ENCODE data around the gene ASB11.
"Not testable (repeated sequence)": the region's sequence is repeated elsewhere in the genome, so short reads cannot be mapped to it uniquely, and the experiment has no call there.

ASB11 gene, protein sequence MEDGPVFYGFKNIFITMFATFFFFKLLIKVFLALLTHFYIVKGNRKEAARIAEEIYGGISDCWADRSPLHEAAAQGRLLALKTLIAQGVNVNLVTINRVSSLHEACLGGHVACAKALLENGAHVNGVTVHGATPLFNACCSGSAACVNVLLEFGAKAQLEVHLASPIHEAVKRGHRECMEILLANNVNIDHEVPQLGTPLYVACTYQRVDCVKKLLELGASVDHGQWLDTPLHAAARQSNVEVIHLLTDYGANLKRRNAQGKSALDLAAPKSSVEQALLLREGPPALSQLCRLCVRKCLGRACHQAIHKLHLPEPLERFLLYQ

DNA sequence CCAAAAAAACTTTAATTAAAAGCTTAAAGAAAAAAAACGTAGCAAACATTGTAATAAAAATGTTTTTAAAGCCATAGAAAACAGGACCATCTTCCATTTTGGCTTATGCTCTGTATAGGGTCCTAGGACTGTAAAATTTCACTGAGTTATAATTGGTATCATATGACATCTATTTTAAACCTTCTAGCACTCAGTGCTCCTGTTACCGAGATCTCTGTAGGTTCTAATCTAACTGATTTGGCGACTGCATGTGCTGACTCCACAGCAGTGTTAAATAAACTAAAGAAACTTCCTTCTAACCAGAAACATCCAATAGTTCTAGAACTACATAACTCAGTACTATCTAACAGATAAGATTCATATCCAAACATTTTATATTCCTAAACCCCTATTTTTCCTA lies at the start of gene ASB11:
ASB11 (minus strand) TSS at position 132 of the 400 bp plus-strand sequence; CDS start at position 97, 35 bp downstream.
- DNase-seq, result no peak

GRCh38 chrX:15359701-15360100 lies 44.3 kb upstream of the ASB11 start:
- no peak for DNase-seq

DNA sequence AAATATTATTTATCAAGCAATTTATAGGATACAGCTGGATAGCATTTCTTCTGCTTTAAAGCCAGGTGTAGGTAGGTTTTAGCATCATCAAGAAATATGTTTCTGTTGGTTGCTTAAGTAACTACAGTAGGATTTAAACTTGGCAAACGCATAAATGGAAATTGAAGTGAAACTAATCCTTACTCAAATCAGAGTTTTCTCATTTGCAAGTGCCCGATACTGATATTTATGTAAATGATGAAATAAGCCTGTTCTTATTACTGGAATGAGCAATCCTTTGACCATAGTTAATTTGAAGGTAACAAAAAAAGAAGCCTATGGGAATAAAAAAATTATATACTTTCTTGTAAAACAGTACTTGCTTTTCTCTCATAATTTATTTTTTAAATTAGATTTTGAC lies 43.1 kb upstream of the ASB11 start:
- DNase-seq, result no peak

- no peak for DNase-seq
Observed at GRCh38 chrX:15356444-15356843, 41.0 kb upstream of the ASB11 start.

GRCh38 chrX:15350329-15350996 lies 35.0 kb upstream of the ASB11 start:
- no peak for DNase-seq

DNA sequence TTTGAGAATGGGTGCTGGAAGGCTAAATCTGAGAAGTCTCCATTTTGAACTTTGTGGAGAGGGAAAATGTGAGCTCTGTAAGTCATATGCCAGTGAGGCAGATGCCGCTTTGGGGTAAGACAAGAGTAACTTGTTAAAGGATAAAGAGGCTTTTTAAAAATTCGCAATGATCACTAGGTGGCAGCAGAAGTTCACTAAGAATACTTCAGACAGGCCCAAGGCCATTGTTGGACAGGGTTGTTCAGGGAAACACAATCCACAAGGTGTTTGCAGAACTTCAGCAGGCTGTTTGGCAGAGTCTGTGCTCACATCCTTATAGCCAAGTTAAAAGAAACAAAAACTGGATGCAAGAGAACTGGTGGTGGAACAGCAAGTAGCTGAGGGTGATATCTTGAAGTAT lies 33.6 kb upstream of the ASB11 start:
- peak; percentile 38 for DNase-seq

GRCh38 chrX:15345976-15346375 lies 30.5 kb upstream of the ASB11 start:
- no peak for DNase-seq

DNA sequence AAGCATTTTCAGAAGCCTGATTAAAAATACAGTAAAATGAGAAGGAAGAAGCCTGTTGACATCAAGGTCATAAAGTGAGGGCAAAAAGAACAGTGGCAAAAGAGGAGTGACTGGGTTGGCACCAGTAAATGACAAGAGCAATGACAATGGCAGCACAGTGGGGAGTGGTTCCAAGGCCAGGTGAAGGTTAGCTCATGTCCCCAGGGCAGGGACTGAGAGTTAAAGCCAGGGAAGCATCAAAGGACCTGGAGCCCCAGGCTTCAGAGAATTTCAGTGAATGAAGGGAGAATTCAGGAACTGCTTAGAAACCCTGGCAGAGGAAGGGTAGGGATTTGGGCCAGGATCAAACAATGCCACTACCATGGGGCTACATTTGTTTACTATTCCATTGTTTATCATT lies 28.7 kb upstream of the ASB11 start:
- no peak for DNase-seq

DNA sequence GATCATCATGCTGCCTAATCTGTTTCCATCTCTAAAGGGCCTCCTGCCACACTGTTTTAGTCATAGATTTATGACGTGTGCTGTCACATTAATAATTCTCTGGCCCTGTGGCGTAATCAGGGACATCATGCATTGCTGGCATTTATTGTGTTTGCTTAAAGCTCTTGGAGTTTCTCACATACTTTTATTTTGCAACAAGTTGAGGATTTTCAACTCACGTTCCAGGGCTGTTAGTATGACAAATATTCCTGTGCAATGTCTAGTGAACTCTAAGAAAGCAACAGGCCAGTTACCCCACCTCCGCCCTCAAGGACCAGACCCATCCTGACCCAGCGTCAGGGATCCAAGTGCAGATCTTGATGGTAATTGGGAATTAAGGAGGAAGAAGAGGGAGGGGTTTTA lies 27.6 kb upstream of the ASB11 start:
- no peak for DNase-seq

DNA sequence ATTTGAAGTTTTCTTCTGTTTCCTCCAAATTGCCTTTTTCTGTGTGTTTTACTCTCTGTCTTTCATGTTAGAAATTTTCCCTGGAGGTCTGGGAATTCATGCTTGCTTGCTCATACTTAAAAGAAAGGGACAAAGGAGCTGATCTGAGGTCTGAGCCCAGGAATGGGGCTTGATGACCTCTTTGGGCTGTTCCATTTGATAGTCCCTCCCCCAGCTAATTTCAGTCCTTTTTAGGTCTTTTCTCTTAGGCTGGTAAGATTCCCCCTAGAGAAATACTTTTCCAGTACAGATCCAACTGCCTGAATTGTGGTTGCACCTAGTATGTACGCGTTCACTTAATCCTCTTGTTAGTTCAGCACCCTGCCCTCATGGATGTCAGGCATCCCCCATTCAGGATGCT lies 25.4 kb upstream of the ASB11 start:
- no peak for DNase-seq

GRCh38 chrX:15336023-15336413 lies 20.6 kb upstream of the ASB11 start:
- DNase-seq, result peak; percentile 70

DNA sequence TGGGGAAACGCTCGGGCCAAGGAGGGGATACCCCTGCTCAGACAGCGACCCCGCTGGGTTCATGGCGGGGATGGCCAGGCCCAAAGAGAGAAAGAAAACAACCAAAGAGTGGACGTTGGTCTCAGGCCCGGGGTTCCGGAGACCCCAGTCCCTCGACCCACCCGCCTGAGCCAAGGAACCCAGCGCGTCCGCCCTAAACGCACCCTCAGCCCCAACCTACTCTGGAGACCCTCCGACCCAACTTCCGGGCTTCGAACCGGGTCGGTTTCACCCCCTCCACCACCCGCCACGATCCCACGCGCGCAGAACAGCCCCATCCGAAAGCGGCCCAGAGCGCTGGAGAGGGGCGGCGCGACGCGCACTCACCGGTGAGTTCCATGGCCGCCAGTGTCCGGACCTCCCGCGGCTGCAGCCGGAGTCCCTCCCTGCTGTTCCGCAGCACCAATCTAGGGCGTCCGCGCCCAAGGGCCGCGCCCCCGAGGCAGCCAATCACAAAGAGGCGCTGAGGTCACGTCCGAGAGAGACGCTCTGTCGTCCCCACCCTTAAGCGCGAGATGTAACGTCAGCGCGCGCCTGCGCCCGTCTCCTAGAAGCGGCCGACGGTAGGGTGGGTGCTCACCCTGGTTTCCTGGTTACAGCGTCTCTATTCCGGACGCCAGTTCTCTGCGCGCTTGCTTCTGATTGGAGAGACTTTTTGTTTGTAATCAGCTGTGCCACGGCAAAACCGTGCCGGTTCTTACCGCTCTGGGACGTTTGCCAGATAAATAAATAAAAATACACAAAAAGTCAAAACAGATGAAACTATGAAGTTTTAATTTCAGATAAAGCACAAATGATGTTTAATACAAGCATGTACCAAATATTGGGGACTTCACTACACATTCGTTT lies 19.9 kb upstream of the ASB11 start, which contains the start of gene PIGA:
PIGA (minus strand) TSS at position 389 of the 888 bp plus-strand sequence. CDS start 3,593 bp downstream, outside the sequence.
- DNase-seq, result peak; percentile 92

GRCh38 chrX:15334561-15334960 lies 19.1 kb upstream of the ASB11 start:
- DNase-seq, result no peak

GRCh38 chrX:15328821-15329220 lies 13.4 kb upstream of the ASB11 start:
- no peak for DNase-seq

GRCh38 chrX:15328131-15328530 lies 12.7 kb upstream of the ASB11 start:
- no peak for DNase-seq

- DNase-seq, result no peak
Observed at GRCh38 chrX:15322472-15322871, 7.0 kb upstream of the ASB11 start.

GRCh38 chrX:15322072-15322471 lies 6.6 kb upstream of the ASB11 start:
- no peak for DNase-seq

DNA sequence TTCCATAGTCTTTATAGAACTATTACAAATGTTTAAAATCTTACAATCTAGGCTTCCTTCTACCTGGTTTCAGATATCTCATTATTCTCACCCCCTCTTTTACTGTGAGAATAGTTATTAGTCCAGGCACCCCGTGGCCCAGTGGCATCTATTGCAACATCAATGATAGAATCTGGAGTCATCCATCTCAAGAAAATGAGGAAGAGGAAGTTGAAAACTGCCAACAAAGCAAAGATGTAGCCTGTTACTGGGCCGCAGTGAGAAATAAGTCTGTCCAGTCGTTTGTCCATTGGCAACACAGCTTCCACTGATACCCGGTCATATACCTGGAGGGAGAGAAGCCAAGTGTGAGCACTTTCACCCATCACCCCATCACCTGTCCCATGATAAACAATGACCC lies 6.0 kb upstream of the ASB11 start:
- DNase-seq, result no peak

DNA sequence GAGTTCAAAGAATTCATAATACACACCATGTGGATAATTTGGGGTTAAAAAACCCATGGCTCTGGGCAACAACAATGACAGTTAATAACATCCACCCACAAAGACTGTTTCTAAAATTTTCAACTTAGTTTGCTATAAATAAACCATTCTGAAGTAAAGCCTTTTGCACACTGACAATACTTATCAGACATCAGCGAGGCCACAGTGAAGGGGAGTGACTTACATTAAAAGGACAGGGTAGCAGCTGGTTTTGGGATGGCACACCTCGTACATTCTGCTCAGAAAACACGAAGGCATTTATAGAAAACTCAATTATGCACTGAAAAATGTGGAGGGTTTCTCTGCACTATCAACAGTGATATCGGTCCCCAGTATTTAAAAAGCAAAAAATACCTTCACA lies 4.9 kb upstream of the ASB11 start:
- no peak for DNase-seq

- no peak for DNase-seq
Observed at GRCh38 chrX:15319075-15319474, 3.6 kb upstream of the ASB11 start.

DNA sequence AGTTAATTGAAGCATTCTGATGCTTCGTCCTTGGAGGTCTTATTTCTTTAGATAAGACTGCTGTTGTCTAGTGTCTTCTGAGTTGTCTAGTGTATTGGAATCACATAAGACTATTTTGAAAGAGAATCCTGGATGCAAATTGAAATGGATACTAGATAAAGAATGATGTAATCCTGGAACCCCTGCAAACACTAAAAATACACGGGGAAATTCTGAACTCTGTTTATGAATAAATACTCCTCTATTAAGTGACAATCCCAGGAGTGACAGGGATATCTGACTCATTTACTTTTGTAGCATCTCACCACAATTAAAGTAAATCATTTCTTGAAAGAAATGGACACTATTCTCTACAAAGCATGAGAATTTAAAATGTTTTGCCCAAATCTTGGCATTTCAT lies 968 bp downstream of the ASB11 start:
- DNase-seq, result no peak

DNA sequence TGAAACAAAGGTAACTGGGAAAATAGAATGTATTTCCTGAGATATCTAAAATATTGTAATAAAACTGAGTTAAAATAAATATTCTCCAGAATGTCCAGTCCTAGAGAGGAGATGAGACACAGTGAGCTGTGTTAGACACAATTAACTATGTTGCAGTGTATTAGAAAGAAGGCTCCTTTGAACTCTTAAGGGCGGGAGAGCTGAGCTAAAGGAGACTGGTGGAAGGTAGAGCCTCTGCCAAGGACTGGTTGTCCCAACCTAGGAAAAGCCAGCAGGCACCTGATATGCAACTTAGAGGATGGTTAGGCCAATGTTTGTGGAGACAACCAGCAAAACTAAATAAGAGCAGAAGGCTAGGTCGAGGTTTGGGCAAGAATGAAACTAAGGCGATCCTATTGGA lies 4.3 kb downstream of the ASB11 start:
- DNase-seq, result no peak

GRCh38 chrX:15310117-15310516 lies 5.3 kb downstream of the ASB11 start:
- DNase-seq, result peak; percentile 48

DNA sequence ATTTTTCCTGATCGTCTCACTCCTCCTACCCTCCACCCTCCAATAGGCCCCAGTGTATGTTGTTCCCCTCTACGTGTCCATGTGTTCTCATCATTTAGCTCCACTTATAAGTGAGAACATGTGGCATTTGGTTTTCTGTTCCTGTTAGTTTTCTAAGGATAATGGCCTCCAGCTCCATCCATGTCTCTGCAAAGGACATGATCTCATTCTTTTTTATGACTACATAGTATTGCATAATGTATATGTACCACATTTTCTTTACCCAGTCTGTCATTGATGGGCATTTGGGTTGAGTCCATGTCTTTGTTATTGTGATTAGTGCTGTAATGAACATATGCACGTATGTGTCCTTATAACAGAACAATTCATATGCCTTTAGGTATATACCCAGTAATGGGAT lies 9.5 kb downstream of the ASB11 start:
- DNase-seq, result not testable (repeated sequence)
